HepG2 (cell line): ENCODE measurements around the gene NT5C1B. TPM values are rescaled to one million over a fixed set of nuclear protein-coding genes. Genes with fewer than 3 reads are reported as not detected.

ENCODE experiments used
- ATF1 ChIP-seq: IDR thresholded peaks from 2 replicates; pipeline ENCODE4 v1.6.1; 2016; ENCODE audit warnings: mild to moderate bottlenecking, control low read depth
- CAMTA2 ChIP-seq: sonication (generic); formaldehyde crosslinking; IDR thresholded peaks from 2 replicates; pipeline ENCODE4 v1.4.0; 2020; ENCODE audit warnings: mild to moderate bottlenecking, missing genetic modification reagents, borderline replicate concordance
- EP300 ChIP-seq, 3 experiments: sonication (generic) in 1 of 3; formaldehyde crosslinking in 1 of 3; IDR thresholded peaks; 2 replicates each; pipeline versions ENCODE4 v1.5.1 to v1.6.1; 2011 to 2020; ENCODE audit warnings: low read depth in 2 of 3, low read length in 2 of 3, borderline replicate concordance in 1 of 3, improper control_type of control experiment in 1 of 3, mild to moderate bottlenecking in 1 of 3, missing genetic modification reagents in 1 of 3, moderate library complexity in 1 of 3
- FOXK1 ChIP-seq: sonication (generic); formaldehyde crosslinking; IDR thresholded peaks from 2 replicates; pipeline ENCODE4 v1.4.0; 2020; ENCODE audit warnings: low read depth, missing genetic modification reagents, borderline replicate concordance
- KDM3A ChIP-seq: IDR thresholded peaks from 2 replicates; pipeline ENCODE4 v1.6.1; 2018; ENCODE audit warnings: low read depth, missing compliant biosample characterization
- KDM4B ChIP-seq: sonication (generic); formaldehyde crosslinking; IDR thresholded peaks from 2 replicates; pipeline ENCODE4 v1.4.0; 2020; ENCODE audit warnings: missing genetic modification reagents
- MIER3 ChIP-seq: IDR thresholded peaks from 2 replicates; pipeline ENCODE4 v1.6.1; 2016; ENCODE audit warnings: missing compliant biosample characterization, borderline replicate concordance
- RNF2 ChIP-seq: fragments of 450-650 bp; conservative IDR thresholded peaks from 2 replicates; pipeline ENCODE4 v1.6.1; 2016; ENCODE audit warnings: low read depth
- SOX6 ChIP-seq, 2 experiments: fragments of 450-650 bp in 1 of 2; sonication (generic) in 1 of 2; formaldehyde crosslinking in 1 of 2; IDR thresholded peaks; 2 replicates each; pipeline versions ENCODE4 v1.4.0 to v1.6.1; 2017 to 2020; ENCODE audit warnings: antibody characterized with exemption in 1 of 2, mild to moderate bottlenecking in 1 of 2, missing genetic modification reagents in 1 of 2
- THAP11 ChIP-seq: IDR thresholded peaks from 2 replicates; pipeline ENCODE4 v1.6.1; 2016; ENCODE audit warnings: missing biosample characterization, missing genetic modification reagents
- TMF1 ChIP-seq: sonication (generic); formaldehyde crosslinking; IDR thresholded peaks from 2 replicates; pipeline ENCODE4 v1.8.1; 2022; ENCODE audit warnings: low read depth, missing genetic modification reagents
- TRIM24 ChIP-seq: sonication (generic); formaldehyde crosslinking; IDR thresholded peaks from 2 replicates; pipeline ENCODE4 v1.8.0; 2022; ENCODE audit warnings: mild to moderate bottlenecking, missing genetic modification reagents
- TSC22D2 ChIP-seq: sonication (generic); formaldehyde crosslinking; IDR thresholded peaks from 2 replicates; pipeline ENCODE4 v1.5.1; 2020; ENCODE audit warnings: missing genetic modification reagents, mild to moderate bottlenecking, borderline replicate concordance
- ZMYM4 ChIP-seq: sonication (generic); formaldehyde crosslinking; IDR thresholded peaks from 2 replicates; pipeline ENCODE4 v1.8.1; 2023; ENCODE audit warnings: mild to moderate bottlenecking, missing genetic modification reagents
- ZNF101 ChIP-seq: sonication (generic); formaldehyde crosslinking; IDR thresholded peaks from 2 replicates; pipeline ENCODE4 v1.4.0; 2020; ENCODE audit warnings: mild to moderate bottlenecking, low read depth, missing genetic modification reagents, borderline replicate concordance
- ZNF343 ChIP-seq: sonication (generic); formaldehyde crosslinking; IDR thresholded peaks from 2 replicates; pipeline ENCODE4 v1.4.0; 2020; ENCODE audit warnings: mild to moderate bottlenecking, missing genetic modification reagents
- ZNF558 ChIP-seq: sonication (generic); formaldehyde crosslinking; IDR thresholded peaks from 2 replicates; pipeline ENCODE4 v1.9.0; 2022; ENCODE audit warnings: mild to moderate bottlenecking, missing genetic modification reagents, borderline replicate concordance
- ZNF776 ChIP-seq: sonication (generic); formaldehyde crosslinking; IDR thresholded peaks from 2 replicates; pipeline ENCODE4 v1.4.0; 2020; ENCODE audit warnings: mild to moderate bottlenecking, missing genetic modification reagents
- ZNF878 ChIP-seq: sonication (generic); formaldehyde crosslinking; IDR thresholded peaks from 2 replicates; pipeline ENCODE4 v1.8.1; 2023; ENCODE audit warnings: mild to moderate bottlenecking, missing genetic modification reagents, moderate library complexity
- polyA plus RNA-seq, 8 experiments: library from polyadenylated mRNA; depleted of rRNA in 3 of 8; stranded (reverse) in 7 of 8; unstranded in 1 of 8; fragments of >200 nt; fragmentation: Illumina TruSeq in 4 of 8; extraction: Trizol in 4 of 8; gene quantifications; 2 replicates each; pipeline versions ENCODE4 v1.2.1 to v1.2.3, GENCODE V29; 2011 to 2016; ENCODE audit warnings: low read depth in 4 of 8, missing spikeins in 1 of 8, mixed read lengths in 1 of 8; ENCODE audit not compliant: insufficient read depth in 1 of 8
- total RNA-seq, 5 experiments: library from RNA; depleted of rRNA; stranded (reverse); fragments of >200 nt; fragmentation: Illumina TruSeq; extraction: Trizol; gene quantifications; 2 replicates each; pipeline ENCODE4 v1.2.3, GENCODE V29; 2016; ENCODE audit warnings: low read depth in 1 of 5
- TF ChIP-seq, protein P1 (sequence below): sonication (generic); formaldehyde crosslinking; IDR thresholded peaks from 2 replicates; pipeline ENCODE4 v1.4.0; 2020; ENCODE audit warnings: missing genetic modification reagents; ENCODE audit errors: not compliant biosample characterization
- TF ChIP-seq, protein P2 (sequence below): sonication (generic); formaldehyde crosslinking; IDR thresholded peaks from 2 replicates; pipeline ENCODE4 v1.4.0; 2020; ENCODE audit warnings: mild to moderate bottlenecking, missing genetic modification reagents
- TF ChIP-seq, protein P3 (sequence below): sonication (generic); formaldehyde crosslinking; IDR thresholded peaks from 2 replicates; pipeline ENCODE4 v1.4.0; 2020; ENCODE audit warnings: missing genetic modification reagents

The NT5C1B gene
- total and polyA plus RNA-seq, 2 of the 13 experiments (the other 11 are each of a cell fraction or from before 2014, with no cell fraction given) = not detected

GRCh38 chr2:18560031-18560796, 29.2 kb downstream of the NT5C1B start, which contains the start of gene RDH14 (continued):
- TF ChIP-seq, protein P1, sequence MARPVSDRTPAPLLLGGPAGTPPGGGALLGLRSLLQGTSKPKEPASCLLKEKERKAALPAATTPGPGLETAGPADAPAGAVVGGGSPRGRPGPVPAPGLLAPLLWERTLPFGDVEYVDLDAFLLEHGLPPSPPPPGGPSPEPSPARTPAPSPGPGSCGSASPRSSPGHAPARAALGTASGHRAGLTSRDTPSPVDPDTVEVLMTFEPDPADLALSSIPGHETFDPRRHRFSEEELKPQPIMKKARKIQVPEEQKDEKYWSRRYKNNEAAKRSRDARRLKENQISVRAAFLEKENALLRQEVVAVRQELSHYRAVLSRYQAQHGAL (CRISPR knock-in tag) = no peak
- TF ChIP-seq THAP11 (CRISPR knock-in tag) (peak; percentile 99), MIER3 (peak; percentile 90), ZNF878 (CRISPR knock-in tag) (peak; percentile 65; the same call in 1 of the 2 replicates), ZMYM4 (CRISPR knock-in tag) (peak; percentile 81), ZNF343 (CRISPR knock-in tag) (peak; percentile 67; the same call in 1 of the 2 replicates), ZNF101 (CRISPR knock-in tag) (no peak), RNF2 (peak; percentile 95), ATF1 (CRISPR knock-in tag) (peak; percentile 83), ZNF776 (peak; percentile 93; the same call in 1 of the 2 replicates), TMF1 (CRISPR knock-in tag) (peak; percentile 81; the same call in 1 of the 2 replicates), EP300 (IDR thresholded peaks at IDR 0.05; ENCODE audit: low read depth in 2 of 2, low read length in 2 of 2) (0 out of 4 replicates have a peak, but pooled peaks of 1 of the 2 experiments have one; percentile 10), EP300 (CRISPR knock-in tag; IDR thresholded peaks at IDR 0.05; ENCODE audit: borderline replicate concordance) (no peak; the same call in 1 of the 2 replicates), FOXK1 (CRISPR knock-in tag) (peak; percentile 88; the same call in 1 of the 2 replicates), TRIM24 (CRISPR knock-in tag) (no peak), TSC22D2 (CRISPR knock-in tag) (0 out of 2 replicates have a peak, but pooled peaks have one; percentile 14), KDM3A (peak; percentile 44; the same call in 1 of the 2 replicates), SOX6 (IDR thresholded peaks at IDR 0.05) (no peak), SOX6 (CRISPR knock-in tag; IDR thresholded peaks at IDR 0.05) (peak; percentile 72), ZNF558 (CRISPR knock-in tag) (peak; percentile 88; the same call in 1 of the 2 replicates), CAMTA2 (0 out of 2 replicates have a peak, but pooled peaks have one; percentile 80), KDM4B (CRISPR knock-in tag) (peak; percentile 26)
- TF ChIP-seq, protein P2, sequence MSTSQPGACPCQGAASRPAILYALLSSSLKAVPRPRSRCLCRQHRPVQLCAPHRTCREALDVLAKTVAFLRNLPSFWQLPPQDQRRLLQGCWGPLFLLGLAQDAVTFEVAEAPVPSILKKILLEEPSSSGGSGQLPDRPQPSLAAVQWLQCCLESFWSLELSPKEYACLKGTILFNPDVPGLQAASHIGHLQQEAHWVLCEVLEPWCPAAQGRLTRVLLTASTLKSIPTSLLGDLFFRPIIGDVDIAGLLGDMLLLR (CRISPR knock-in tag) = no peak; the same call in none of the 2 replicates
- TF ChIP-seq, protein P3, sequence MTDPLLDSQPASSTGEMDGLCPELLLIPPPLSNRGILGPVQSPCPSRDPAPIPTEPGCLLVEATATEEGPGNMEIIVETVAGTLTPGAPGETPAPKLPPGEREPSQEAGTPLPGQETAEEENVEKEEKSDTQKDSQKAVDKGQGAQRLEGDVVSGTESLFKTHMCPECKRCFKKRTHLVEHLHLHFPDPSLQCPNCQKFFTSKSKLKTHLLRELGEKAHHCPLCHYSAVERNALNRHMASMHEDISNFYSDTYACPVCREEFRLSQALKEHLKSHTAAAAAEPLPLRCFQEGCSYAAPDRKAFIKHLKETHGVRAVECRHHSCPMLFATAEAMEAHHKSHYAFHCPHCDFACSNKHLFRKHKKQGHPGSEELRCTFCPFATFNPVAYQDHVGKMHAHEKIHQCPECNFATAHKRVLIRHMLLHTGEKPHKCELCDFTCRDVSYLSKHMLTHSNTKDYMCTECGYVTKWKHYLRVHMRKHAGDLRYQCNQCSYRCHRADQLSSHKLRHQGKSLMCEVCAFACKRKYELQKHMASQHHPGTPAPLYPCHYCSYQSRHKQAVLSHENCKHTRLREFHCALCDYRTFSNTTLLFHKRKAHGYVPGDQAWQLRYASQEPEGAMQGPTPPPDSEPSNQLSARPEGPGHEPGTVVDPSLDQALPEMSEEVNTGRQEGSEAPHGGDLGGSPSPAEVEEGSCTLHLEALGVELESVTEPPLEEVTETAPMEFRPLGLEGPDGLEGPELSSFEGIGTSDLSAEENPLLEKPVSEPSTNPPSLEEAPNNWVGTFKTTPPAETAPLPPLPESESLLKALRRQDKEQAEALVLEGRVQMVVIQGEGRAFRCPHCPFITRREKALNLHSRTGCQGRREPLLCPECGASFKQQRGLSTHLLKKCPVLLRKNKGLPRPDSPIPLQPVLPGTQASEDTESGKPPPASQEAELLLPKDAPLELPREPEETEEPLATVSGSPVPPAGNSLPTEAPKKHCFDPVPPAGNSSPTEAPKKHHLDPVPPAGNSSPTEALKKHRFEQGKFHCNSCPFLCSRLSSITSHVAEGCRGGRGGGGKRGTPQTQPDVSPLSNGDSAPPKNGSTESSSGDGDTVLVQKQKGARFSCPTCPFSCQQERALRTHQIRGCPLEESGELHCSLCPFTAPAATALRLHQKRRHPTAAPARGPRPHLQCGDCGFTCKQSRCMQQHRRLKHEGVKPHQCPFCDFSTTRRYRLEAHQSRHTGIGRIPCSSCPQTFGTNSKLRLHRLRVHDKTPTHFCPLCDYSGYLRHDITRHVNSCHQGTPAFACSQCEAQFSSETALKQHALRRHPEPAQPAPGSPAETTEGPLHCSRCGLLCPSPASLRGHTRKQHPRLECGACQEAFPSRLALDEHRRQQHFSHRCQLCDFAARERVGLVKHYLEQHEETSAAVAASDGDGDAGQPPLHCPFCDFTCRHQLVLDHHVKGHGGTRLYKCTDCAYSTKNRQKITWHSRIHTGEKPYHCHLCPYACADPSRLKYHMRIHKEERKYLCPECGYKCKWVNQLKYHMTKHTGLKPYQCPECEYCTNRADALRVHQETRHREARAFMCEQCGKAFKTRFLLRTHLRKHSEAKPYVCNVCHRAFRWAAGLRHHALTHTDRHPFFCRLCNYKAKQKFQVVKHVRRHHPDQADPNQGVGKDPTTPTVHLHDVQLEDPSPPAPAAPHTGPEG (CRISPR knock-in tag) = peak; percentile 90
